NB4 (cell line): ENCODE data around the gene NOX3.

ENCODE experiments used
- MYC ChIP-seq: IDR thresholded peaks from 2 replicates; pipeline ENCODE4 v1.6.1; 2011; ENCODE audit warnings: low read depth, low read length
- POLR2A ChIP-seq: IDR thresholded peaks from 2 replicates; pipeline ENCODE4 v1.6.1; 2011; ENCODE audit warnings: mild to moderate bottlenecking; ENCODE audit not compliant: insufficient read length; ENCODE audit errors: extremely low read depth
- TF ChIP-seq, protein P1 (sequence below): IDR thresholded peaks from one replicate; pipeline ENCODE4 v1.5.1; 2012; ENCODE audit warnings: low read depth, low read length

DNA sequence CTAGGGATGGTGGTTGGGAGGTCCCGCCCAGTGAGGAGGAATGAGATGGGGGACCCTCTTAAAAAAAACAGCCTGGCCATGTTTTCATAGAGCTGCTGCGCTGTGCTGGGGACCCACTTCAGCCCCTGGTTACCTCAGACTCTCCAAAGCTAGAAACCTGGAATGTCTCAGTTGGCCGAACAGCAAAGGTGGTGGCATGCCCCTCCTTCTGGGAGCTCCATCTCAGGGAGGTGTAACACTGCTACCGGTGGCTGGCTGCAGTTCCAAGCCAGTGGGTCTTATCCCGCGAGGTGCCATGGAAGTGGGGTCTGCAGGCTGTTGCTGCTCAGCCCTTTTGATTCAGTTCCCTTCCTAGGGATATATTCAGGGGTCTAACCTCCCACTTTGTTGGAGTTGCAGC lies 105.7 kb downstream of the NOX3 start:
- TF ChIP-seq POLR2A: no peak
- TF ChIP-seq, protein P1, sequence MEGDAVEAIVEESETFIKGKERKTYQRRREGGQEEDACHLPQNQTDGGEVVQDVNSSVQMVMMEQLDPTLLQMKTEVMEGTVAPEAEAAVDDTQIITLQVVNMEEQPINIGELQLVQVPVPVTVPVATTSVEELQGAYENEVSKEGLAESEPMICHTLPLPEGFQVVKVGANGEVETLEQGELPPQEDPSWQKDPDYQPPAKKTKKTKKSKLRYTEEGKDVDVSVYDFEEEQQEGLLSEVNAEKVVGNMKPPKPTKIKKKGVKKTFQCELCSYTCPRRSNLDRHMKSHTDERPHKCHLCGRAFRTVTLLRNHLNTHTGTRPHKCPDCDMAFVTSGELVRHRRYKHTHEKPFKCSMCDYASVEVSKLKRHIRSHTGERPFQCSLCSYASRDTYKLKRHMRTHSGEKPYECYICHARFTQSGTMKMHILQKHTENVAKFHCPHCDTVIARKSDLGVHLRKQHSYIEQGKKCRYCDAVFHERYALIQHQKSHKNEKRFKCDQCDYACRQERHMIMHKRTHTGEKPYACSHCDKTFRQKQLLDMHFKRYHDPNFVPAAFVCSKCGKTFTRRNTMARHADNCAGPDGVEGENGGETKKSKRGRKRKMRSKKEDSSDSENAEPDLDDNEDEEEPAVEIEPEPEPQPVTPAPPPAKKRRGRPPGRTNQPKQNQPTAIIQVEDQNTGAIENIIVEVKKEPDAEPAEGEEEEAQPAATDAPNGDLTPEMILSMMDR: no peak
- TF ChIP-seq MYC: no peak
